HG03565 (cell line): Measurements from ENCODE around the gene ELL2.
"Not testable (repeated sequence)": the region's sequence is repeated elsewhere in the genome, so short reads cannot be mapped to it uniquely, and the experiment has no call there.

Experiments used
- ATAC-seq: cut with Tn5 transposase; IDR thresholded peaks from one replicate; pipeline ENCODE4 v1.9.1; 2021; ENCODE audit warnings: mild to moderate bottlenecking, moderate library complexity; ENCODE audit not compliant: unreplicated experiment

Gene ELL2

GRCh38 chr5:95910521-95910920 lies 51.1 kb downstream of the ELL2 start:
- ATAC-seq = no peak

- no peak for ATAC-seq
Observed at GRCh38 chr5:95909738-95910137, 51.9 kb downstream of the ELL2 start.

- no peak for ATAC-seq
Observed at GRCh38 chr5:95908799-95909198, 52.9 kb downstream of the ELL2 start.

GRCh38 chr5:95907740-95908706 lies 53.6 kb downstream of the ELL2 start:
- no peak for ATAC-seq

GRCh38 chr5:95907067-95907705 lies 54.5 kb downstream of the ELL2 start:
- no peak for ATAC-seq

- not testable (repeated sequence) for ATAC-seq
Observed at GRCh38 chr5:95906398-95906797, 55.3 kb downstream of the ELL2 start.

GRCh38 chr5:95904827-95905226 lies 56.8 kb downstream of the ELL2 start:
- no peak for ATAC-seq

GRCh38 chr5:95903838-95904237 lies 57.8 kb downstream of the ELL2 start:
- no peak for ATAC-seq

- no peak for ATAC-seq
Observed at GRCh38 chr5:95901676-95902627, 59.7 kb downstream of the ELL2 start.

- ATAC-seq = no peak
Observed at GRCh38 chr5:95900383-95900958, 61.2 kb downstream of the ELL2 start.

- ATAC-seq = no peak
Observed at GRCh38 chr5:95899829-95900228, 61.8 kb downstream of the ELL2 start.

GRCh38 chr5:95899006-95899405 lies 62.6 kb downstream of the ELL2 start:
- no peak for ATAC-seq

GRCh38 chr5:95895771-95896170 lies 65.9 kb downstream of the ELL2 start:
- no peak for ATAC-seq

GRCh38 chr5:95895251-95895650 lies 66.4 kb downstream of the ELL2 start:
- no peak for ATAC-seq

- no peak for ATAC-seq
Observed at GRCh38 chr5:95892784-95893354, 68.8 kb downstream of the ELL2 start.

GRCh38 chr5:95891499-95891898 lies 70.2 kb downstream of the ELL2 start:
- ATAC-seq = no peak

- ATAC-seq = no peak
Observed at GRCh38 chr5:95889076-95889475, 72.6 kb downstream of the ELL2 start.

GRCh38 chr5:95887977-95888376 lies 73.7 kb downstream of the ELL2 start:
- no peak for ATAC-seq

- no peak for ATAC-seq
Observed at GRCh38 chr5:95886340-95887044, 75.2 kb downstream of the ELL2 start.

- no peak for ATAC-seq
Observed at GRCh38 chr5:95884511-95884910, 77.1 kb downstream of the ELL2 start.
